Smooth muscle cell of trachea (primary cell): ENCODE measurements around the gene AFAP1L1. TPM values are rescaled to one million over a fixed set of nuclear protein-coding genes. Genes with fewer than 3 reads are reported as not detected.

Experiments
- total RNA-seq: library from RNA; depleted of rRNA; stranded (reverse); fragments of >200 nt; gene quantifications from 2 replicates; pipeline ENCODE4 v1.2.1, GENCODE V29; 2014

AFAP1L1 gene
- 5.1 TPM in 2 replicates for total RNA-seq

DNA sequence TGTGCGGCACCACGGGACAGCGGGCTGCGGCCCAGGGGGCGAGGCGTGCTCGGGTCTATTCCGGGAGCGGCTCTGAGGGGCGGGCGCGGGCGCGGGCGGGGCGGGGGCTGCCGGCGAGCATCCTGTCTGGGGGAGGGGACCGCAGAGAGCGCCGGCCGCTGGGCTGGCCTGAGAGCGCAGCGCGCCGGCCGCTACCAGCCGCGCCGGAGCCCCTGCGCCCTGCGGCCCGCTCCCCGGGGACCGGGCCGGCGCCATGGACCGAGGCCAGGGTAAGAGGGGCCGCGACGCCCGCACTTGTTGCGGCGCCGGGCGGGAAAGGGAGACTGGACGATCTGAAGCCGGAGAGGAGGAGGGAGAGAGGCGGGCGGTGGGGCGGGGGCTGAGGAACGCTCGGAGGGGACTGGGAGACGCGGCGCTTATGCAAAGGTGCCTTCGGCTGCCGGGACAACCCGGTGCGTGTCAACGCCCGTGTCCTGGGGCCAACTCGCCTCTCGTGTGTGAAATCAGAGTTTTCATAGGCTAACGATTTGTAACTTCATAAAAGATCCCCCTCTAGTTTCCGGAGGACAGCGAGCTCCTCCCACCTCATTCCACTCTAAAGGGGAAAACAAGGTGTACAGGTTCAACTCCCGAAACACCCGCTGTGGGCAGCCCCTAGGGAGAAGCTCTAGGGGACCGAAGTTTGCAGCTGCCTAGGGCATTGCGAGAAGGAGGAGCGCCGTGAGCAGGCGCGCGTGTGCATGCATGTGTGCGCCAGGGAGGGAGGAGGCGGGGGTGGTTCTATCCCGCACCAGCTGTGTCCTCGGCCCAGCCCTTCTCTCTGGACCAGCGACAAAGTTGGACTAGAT, at the start of gene AFAP1L1:
AFAP1L1 (plus strand) TSS at position 144 of the 848 bp plus-strand sequence; CDS start at position 254, 110 bp downstream.

DNA sequence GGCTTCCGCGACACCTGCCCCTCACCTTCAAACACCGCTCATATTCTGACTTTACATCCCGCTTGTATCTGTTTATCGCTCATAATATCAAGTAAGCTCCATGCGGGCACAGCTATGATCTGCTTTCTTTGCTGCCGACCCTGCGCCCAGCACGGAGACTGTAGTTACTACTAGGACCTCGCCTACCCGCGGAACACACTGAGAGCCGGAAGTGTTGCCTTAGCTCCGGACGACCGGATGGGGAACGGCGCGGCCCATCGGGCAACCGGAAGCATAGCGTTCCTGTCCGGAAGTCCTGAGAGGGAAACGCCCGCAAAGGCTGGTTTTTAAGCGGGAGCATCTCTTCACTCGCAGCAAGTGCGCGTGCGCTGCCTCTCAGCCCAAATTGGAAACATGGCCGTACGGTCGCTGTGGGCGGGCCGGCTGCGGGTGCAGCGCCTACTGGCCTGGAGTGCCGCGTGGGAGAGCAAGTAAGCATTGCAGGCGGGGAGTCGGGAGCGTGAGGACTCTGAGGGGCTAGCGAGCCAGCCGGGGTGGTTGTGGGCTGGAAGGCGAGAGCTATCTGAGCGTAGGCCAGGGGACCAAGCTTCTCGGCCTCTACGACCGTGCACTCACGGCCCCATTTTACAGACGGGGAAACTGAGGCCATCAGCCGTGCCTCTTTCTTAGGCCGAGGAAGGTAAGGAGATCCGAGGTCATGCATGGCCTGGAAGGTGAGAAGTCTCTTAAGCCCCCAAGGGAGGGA, 73.7 kb downstream of the AFAP1L1 start, which contains the start of gene GRPEL2:
GRPEL2 (plus strand) TSS at position 353 of the 745 bp plus-strand sequence; CDS start at position 394, 41 bp downstream.

DNA sequence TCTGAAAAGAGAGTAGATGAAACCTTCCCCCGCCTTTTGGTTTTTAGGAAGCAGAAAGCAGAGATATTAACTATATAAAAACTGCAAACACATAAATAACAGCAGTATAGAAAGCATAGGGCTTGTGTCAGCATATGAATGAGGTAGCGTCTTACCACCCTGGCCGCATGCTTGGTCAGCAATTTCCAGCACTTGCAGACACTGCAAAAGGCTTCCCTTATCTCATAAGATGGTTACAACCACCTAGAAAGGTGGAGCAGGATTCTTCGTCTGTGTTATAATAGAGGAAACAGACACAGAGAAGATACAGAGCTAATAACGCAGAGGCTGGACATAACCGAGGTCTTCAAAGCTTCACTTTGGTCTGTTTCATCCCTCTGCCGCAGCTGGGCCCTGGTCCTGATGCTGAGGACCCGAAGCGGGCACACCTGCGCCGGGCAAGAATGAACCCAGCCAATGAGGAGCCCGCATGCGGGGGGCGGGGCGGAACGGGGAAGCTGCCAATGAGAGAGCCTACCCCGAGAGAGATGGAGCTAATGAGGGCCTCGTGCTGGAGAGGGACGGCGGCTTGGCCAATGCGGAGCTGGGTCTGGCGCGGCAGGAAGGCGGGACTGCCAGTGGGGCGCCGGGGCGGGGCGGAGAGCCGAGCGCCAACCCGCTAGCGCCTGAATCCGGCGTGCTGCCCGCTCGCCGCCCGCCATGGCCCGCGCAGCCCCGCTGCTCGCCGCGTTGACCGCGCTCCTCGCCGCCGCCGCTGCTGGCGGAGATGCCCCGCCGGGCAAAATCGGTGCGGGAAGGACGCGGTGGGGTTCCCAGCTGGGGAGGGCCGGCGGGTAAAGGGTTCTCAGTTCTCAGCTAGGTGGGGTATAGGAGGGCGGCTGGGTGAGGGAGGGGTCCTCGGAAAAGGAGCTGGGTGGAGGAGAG, 86.0 kb downstream of the AFAP1L1 start, which contains the start of gene PCYOX1L:
PCYOX1L (plus strand) TSS at position 677 of the 924 bp plus-strand sequence; CDS start at position 700, 23 bp downstream.

DNA sequence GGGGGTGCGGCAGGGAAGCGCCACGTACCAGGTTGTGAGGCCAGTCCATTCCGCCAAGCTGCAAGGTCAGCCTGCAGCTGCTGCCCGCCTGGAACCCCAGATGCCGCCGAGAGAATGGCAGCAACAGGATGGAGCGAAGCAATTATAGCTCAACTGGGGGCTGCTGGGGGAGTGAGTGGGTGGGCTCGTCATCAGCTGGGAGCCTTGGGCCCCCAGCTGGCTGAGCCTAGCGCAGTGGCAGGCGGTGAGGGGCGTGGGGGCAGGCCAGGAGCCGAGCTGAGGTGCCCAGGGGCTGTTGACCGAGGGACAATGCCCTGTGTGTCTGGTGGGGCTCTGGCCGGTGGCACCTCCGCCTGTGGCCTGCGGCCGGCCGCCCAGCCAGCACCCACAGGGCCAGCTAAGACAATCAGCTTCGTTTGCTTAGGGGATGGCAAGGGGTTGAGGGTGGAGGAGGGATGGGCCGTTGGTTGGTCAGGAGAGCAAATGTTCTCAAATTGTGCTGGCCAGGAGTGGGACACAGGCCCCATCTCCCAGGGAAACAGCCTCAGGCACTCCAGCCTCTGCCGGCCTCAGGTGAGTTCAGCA, 107.6 kb downstream of the AFAP1L1 start, which contains the start of gene IL17B:
IL17B (minus strand) TSS at position 116 of the 585 bp plus-strand sequence; CDS start at position 49, 67 bp downstream.

Other genes starting within 250 kb of the AFAP1L1 start
- 1.5 and 3.3 TPM in 2 replicates for gene SH3TC2, start 208.8 kb upstream of the AFAP1L1 start, total RNA-seq
- 23.1 and 42.5 TPM in 2 replicates for gene ABLIM3, start 130.4 kb upstream of the AFAP1L1 start, total RNA-seq
- gene GRPEL2, start 73.6 kb downstream of the AFAP1L1 start, total RNA-seq, result 15.9 and 17.7 TPM in 2 replicates
- 5.2 and 7.4 TPM in 2 replicates for gene PCYOX1L, start 86.2 kb downstream of the AFAP1L1 start, total RNA-seq
- gene IL17B, start 107.4 kb downstream of the AFAP1L1 start, total RNA-seq, result not detected in 2 replicates